Adrenal gland (tissue), 12 donors: Measurements from ENCODE around the gene SCAMP2. TPM values are rescaled to one million over a fixed set of nuclear protein-coding genes. Genes with fewer than 3 reads are reported as not detected.

Source experiments
- DNase-seq, 7 donors: peaks; one replicate each; pipeline ENCODE4 v3.0.0-alpha.2; 2019 to 2020
- H3K27ac ChIP-seq, 5 donors: fragments of 200-600 bp; sonication (generic) in 4 of 5; 1 replicate in 3 of 5; 2 replicates in 2 of 5; pipeline versions ENCODE4 v1.5.1 to v1.8.0; 2016 to 2020; ENCODE audit warnings: mild to moderate bottlenecking in 1 of 5
- H3K27me3 ChIP-seq: fragments of 200-600 bp; 2 replicates; pipeline ENCODE4 v1.8.0; 2021
- H3K36me3 ChIP-seq, 2 donors: fragments of 200-600 bp; replicated peaks in 1 of 2; 1 replicate in 1 of 2; 2 replicates in 1 of 2; pipeline versions ENCODE4 v1.5.1 to v1.8.0; 2018 to 2022
- H3K4me1 ChIP-seq, 2 donors: fragments of 200-600 bp; replicated peaks in 1 of 2; 1 replicate in 1 of 2; 2 replicates in 1 of 2; pipeline versions ENCODE4 v1.5.1 to v1.8.0; 2018 to 2021
- H3K4me3 ChIP-seq, 4 donors: fragments of 200-600 bp; sonication (generic) in 3 of 4; one replicate each; pipeline ENCODE4 v1.5.1; 2016 to 2018
- H3K9me3 ChIP-seq, 3 donors: fragments of 200-600 bp; sonication (generic) in 1 of 3; replicated peaks in 1 of 3; 1 replicate in 2 of 3; 2 replicates in 1 of 3; pipeline versions ENCODE4 v1.5.1 to v1.8.0; 2016 to 2021
- CTCF ChIP-seq, 6 experiments: fragments of 450-650 bp in 4 of 6; fragments of 200-600 bp in 2 of 6; sonication (generic) in 1 of 6; IDR thresholded peaks; 1 replicate in 5 of 6; 2 replicates in 1 of 6; pipeline versions ENCODE4 v1.5.1 to v1.8.0; 2016 to 2021; ENCODE audit warnings: antibody characterized with exemption in 6 of 6, mild to moderate bottlenecking in 2 of 6, moderate library complexity in 1 of 6
- POLR2A ChIP-seq, 2 donors: fragments of 450-650 bp; IDR thresholded peaks; one replicate each; pipeline ENCODE4 v1.6.1; 2017; ENCODE audit warnings: antibody characterized with exemption in 2 of 2, mild to moderate bottlenecking in 2 of 2, moderate library complexity in 1 of 2
- WGBS, 4 donors: extraction: QIAGEN DNeasy Blood & Tissue Kit in 2 of 4; methylation state at CpG; one replicate each; pipeline versions ENCODE4 v1.1.5 to v1.1.7; 2013 to 2017; 5-methylcytosine and 5-hydroxymethylcytosine counted together
- intact Hi-C, 2 donors: fragments of 100-400 bp; cut with DNase I; formaldehyde crosslinking; loops; one replicate each; pipeline versions ENCODE4 v1.14.1 to v1.15.0; 2022 to 2023
- polyA plus RNA-seq, 3 donors: library from polyadenylated mRNA; stranded (reverse); fragments of 200-250 nt in 2 of 3; fragments of 350-450 nt in 1 of 3; fragmentation: Illumina TruSeq in 1 of 3; extraction: RNeasy Lipid Tissue Mini Kit (QIAGEN cat#74804) in 1 of 3; gene quantifications; one replicate each; pipeline ENCODE4 v1.2.3, GENCODE V29; 2013 to 2014
- total RNA-seq, 9 donors: library from RNA; depleted of rRNA in 4 of 9; stranded (reverse); fragments of >200 nt in 4 of 9; fragments of 120-200 nt in 1 of 9; fragmentation: NEBNext Ultra II Directional in 1 of 9; extraction: Animal tissue kit (Norgen Biotek cat#: 25700) in 1 of 9; gene quantifications; one replicate each; pipeline versions ENCODE4 v1.1.0 to v1.2.4, GENCODE V29; 2013 to 2023
- donor health status: healthy with polysubstance abuse.
- donor health status: Bipolar disorder and iron deficiency.
- donor health status: DM: yes; HTN: yes; CAD: no.
- donor health status: DM: no; HTN: no; CAD: no.
- donor health status: DM: no; HTN: no; CAD: no.
- donor health status: DM: yes; HTN: yes; CAD: no.

SCAMP2 gene
- total and polyA plus RNA-seq, 12 donors, result 29.5 to 185 (median 98.7) TPM

DNA sequence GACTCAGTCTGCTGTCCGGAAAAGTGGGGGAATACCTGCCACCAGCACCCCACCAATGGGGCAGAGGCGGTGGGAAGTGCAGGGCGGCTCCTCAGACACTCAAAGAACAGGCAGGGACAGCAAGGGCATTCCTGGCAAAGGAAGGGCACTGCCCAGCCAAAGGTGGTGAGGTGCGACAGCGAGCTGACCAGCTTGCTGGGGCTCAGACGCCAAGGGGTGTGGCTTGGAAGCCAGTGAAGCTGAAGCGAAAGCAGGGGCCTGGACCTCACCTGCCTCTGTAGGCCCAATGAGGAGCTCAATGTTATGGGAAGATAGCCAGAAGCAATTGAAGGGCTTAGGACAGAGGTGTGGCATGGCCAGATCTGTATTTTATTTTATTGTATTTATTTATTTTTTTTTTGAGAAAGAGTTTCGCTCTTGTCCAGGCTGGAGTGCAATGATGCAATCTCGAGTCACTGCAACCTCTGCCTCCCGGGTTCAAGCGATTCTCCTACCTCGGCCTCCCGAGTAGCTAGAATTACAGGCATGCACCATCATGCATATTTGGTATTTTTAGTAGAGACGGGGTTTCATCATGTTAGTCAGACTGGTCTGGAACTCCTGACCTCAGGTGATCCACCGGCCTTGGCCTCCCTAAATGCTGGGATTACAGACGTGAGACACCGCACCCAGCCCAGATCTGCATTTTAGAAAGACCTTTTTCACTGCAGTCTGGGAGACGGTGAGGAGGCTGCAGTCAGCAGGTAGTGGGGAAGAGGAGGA, 64.9 kb downstream of the SCAMP2 start:
- DNase-seq, result no peak
- peaks cover 5 to 7% of the 10 kb centered on the region in 2 donors for H3K4me1 ChIP-seq
- no peak overlapping the region for H3K4me3 ChIP-seq
- 78 to 84% (median 83%) methylated on average over 17 to 18 of the region's 18 CpGs for WGBS, 4 donors
- H3K36me3 ChIP-seq, result peaks cover 0 to 9% of the 10 kb centered on the region in 2 donors
- intact Hi-C loops, result no loop called here
- no peaks in the 10 kb centered on the region for H3K9me3 ChIP-seq
- no peak overlapping the region for H3K27ac ChIP-seq
- TF ChIP-seq POLR2A (IDR thresholded peaks at IDR 0.05), result no peak
- TF ChIP-seq CTCF (IDR thresholded peaks at IDR 0.05), result no peak
- no peaks in the 10 kb centered on the region for H3K27me3 ChIP-seq

- WGBS, 4 donors, result 13 to 33% (median 23%) methylated on average over 5 of the region's 5 CpGs
- Histone ChIP-seq H3K27ac (no peak overlapping the region), H3K4me3 (no peak overlapping the region), H3K4me1 (peaks cover 5 to 7% of the 10 kb centered on the region in 2 donors), H3K36me3 (peaks cover 0 to 19% of the 10 kb centered on the region in 2 donors), H3K9me3 (no peaks in the 10 kb centered on the region), H3K27me3 (no peaks in the 10 kb centered on the region)
- no peak for DNase-seq
- no peak for TF ChIP-seq POLR2A (IDR thresholded peaks at IDR 0.05)
- TF ChIP-seq CTCF (IDR thresholded peaks at IDR 0.05), result no peak
- intact Hi-C loops, result no loop called here
These were observed 65.9 kb downstream of the SCAMP2 start for GRCh38 chr15:74807282-74807681.

DNA sequence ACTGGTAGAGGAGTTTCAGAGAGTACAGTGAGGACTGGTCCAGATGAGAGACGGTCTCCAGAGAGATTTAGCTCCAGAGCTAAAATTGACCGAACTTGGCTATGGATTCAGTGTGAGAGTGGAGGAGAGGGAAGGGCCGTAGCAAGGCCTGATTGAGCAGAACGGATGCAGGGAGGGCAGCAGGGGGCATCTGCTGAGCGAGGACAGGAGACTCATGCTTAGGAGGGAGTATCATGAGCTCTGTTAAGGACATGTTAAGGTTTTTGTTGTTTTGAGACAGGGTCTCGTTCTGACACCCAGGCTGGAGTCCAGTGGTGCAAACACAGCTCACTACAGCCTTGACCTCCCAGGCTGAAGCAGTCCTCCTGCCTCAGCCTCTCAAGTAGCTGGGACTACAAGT, 68.2 kb downstream of the SCAMP2 start:
- intact Hi-C loops, result no loop called here
- TF ChIP-seq CTCF (IDR thresholded peaks at IDR 0.05), result no peak
- TF ChIP-seq POLR2A (IDR thresholded peaks at IDR 0.05), result no peak
- H3K36me3 ChIP-seq, result peaks cover 0 to 33% of the 10 kb centered on the region in 2 donors
- H3K27me3 ChIP-seq, result no peaks in the 10 kb centered on the region
- WGBS, 4 donors, result 72 to 85% (median 80%) methylated on average over 5 to 6 of the region's 6 CpGs
- no peak overlapping the region for H3K4me3 ChIP-seq
- peaks cover 5 to 7% of the 10 kb centered on the region in 2 donors for H3K4me1 ChIP-seq
- no peak overlapping the region for H3K27ac ChIP-seq
- H3K9me3 ChIP-seq, result no peaks in the 10 kb centered on the region
- DNase-seq, result no peak

DNA sequence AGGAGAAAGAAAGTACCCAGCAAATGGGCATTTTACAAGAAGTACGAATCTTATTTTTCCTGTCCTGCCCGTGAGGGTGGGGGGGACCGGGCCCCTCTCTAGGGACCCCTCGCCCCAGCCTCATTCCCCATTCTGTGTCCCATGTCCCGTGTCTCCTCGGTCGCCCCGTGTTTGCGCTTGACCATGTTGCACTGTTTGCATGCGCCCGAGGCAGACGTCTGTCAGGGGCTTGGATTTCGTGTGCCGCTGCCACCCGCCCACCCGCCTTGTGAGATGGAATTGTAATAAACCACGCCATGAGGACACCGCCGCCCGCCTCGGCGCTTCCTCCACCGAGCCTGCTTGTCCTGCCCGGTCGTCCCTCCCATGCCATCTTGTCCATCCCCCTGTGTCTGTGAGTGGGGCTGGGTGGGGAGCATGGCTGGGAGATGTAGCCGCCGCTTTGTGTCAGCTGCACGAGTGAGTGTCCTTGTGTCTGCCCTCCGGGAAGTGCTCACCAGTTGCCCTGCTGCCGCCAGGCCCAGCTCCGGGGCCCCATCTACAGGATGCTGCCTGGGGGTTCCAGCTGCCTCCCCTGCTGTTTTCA, 70.2 kb downstream of the SCAMP2 start:
- DNase-seq, result no peak
- H3K4me1 ChIP-seq, result peaks cover 5 to 7% of the 10 kb centered on the region in 2 donors
- H3K27me3 ChIP-seq, result no peaks in the 10 kb centered on the region
- 90 to 94% (median 92%) methylated on average over 26 to 31 of the region's 31 CpGs for WGBS, 4 donors
- intact Hi-C loops, result no loop called here
- no peak for TF ChIP-seq CTCF (IDR thresholded peaks at IDR 0.05)
- TF ChIP-seq POLR2A (IDR thresholded peaks at IDR 0.05), result no peak
- no peaks in the 10 kb centered on the region for H3K9me3 ChIP-seq
- no peak overlapping the region for H3K27ac ChIP-seq
- H3K36me3 ChIP-seq, result peaks cover 0 to 42% of the 10 kb centered on the region in 2 donors
- no peak overlapping the region for H3K4me3 ChIP-seq
